ENCODE results near the gene MED7. TPM values are rescaled to one million over a fixed set of nuclear protein-coding genes. Genes with fewer than 3 reads are reported as not detected.
A peak's percentile ranks its signal among the peaks of the same experiment; 100 is the strongest.

The MED7 gene
- total RNA-seq, 1 donor from 2014 or later: 11.5 TPM

DNA sequence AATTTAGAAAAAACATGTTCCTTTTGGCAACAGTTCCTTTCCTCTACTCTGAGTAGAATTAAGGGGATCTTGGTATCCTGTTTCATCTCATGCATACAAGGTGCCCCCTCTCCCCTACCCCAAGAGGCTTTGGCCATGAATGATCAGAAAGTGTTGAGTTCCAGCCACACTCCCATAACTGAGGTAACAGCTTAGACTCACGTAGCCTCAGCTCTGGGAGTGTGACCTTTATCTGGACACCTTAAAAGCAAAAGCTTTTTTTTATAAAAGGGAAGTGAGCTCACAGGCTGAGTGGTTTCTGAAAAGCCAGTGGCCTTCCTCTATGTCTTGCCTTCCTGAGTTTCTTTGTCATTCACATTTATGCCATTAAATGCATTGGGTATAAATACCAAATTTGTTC, 32.9 kb downstream of the MED7 start:
- Histone ChIP-seq H3K36me3 (ENCODE audit: control insufficient read depth in 3 of 3, insufficient read depth in 3 of 3, low read length in 3 of 3) (no peaks in the 10 kb centered on the region), H3K27me3 (ENCODE audit: control insufficient read depth in 3 of 3, insufficient read depth in 3 of 3, low read length in 3 of 3) (no peaks in the 10 kb centered on the region), H3K27ac (ENCODE audit: low read depth, low read length) (no peak overlapping the region), H3K4me1 (ENCODE audit: control insufficient read depth in 3 of 3, insufficient read depth in 3 of 3, low read length in 3 of 3) (no peaks in the 10 kb centered on the region), H3K9ac (ENCODE audit: low read depth in 1 of 3, low read length in 3 of 3) (no peak overlapping the region), H3K4me3 (ENCODE audit: low read length in 3 of 3) (no peak overlapping the region), H3K9me3 (ENCODE audit: control insufficient read depth in 3 of 3, low read length in 3 of 3) (no peaks in the 10 kb centered on the region)

- Histone ChIP-seq H3K9ac (ENCODE audit: low read depth in 1 of 3, low read length in 3 of 3) (no peak within 1 kb of the TSS), H3K4me3 (ENCODE audit: low read length in 3 of 3) (peak within 1 kb of the TSS in 1 of 3 donors; percentile 40), H3K27me3 (ENCODE audit: control insufficient read depth in 3 of 3, insufficient read depth in 3 of 3, low read length in 3 of 3) (no peaks in the 10 kb centered on the region), H3K9me3 (ENCODE audit: control insufficient read depth in 3 of 3, low read length in 3 of 3) (no peaks in the 10 kb centered on the region), H3K27ac (ENCODE audit: low read depth, low read length) (peak within 1 kb of the TSS; percentile 20), H3K36me3 (ENCODE audit: control insufficient read depth in 3 of 3, insufficient read depth in 3 of 3, low read length in 3 of 3) (no peaks in the 10 kb centered on the region), H3K4me1 (ENCODE audit: control insufficient read depth in 3 of 3, insufficient read depth in 3 of 3, low read length in 3 of 3) (no peaks in the 10 kb centered on the region)
These were observed 33.7 kb downstream of the MED7 start, which contains the start of gene HAVCR2 for GRCh38 chr5:157108976-157109375. HAVCR2 (minus strand) TSS chr5:157109044; CDS start chr5:157108983, 61 bp downstream.

DNA sequence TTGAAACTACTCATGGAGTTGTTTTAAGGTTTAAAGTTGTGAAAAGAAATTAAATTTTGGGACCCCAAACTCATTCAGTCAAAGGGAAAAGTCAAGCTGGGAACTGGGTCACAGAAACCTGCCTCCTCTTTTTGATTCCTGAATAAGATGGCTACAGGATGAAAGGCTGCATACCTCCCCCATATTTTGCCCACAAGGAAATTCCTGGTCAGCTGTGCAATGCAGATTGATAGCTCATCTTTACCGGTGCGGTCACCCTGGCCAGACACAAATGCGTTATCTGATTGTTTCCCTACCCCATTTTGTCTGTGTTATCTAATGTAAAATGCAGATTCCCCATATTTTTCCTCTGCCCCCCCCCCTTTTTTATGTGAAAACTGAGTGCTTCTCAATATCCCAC, 35.2 kb downstream of the MED7 start:
- Histone ChIP-seq H3K4me1 (ENCODE audit: control insufficient read depth in 3 of 3, insufficient read depth in 3 of 3, low read length in 3 of 3) (no peaks in the 10 kb centered on the region), H3K27me3 (ENCODE audit: control insufficient read depth in 3 of 3, insufficient read depth in 3 of 3, low read length in 3 of 3) (no peaks in the 10 kb centered on the region), H3K9me3 (ENCODE audit: control insufficient read depth in 3 of 3, low read length in 3 of 3) (no peaks in the 10 kb centered on the region), H3K4me3 (ENCODE audit: low read length in 3 of 3) (no peak overlapping the region), H3K9ac (ENCODE audit: low read depth in 1 of 3, low read length in 3 of 3) (no peak overlapping the region), H3K27ac (ENCODE audit: low read depth, low read length) (no peak overlapping the region), H3K36me3 (ENCODE audit: control insufficient read depth in 3 of 3, insufficient read depth in 3 of 3, low read length in 3 of 3) (no peaks in the 10 kb centered on the region)

GRCh38 chr5:157106630-157107461, 35.8 kb downstream of the MED7 start:
- Histone ChIP-seq H3K9ac (ENCODE audit: low read depth in 1 of 3, low read length in 3 of 3) (no peak overlapping the region), H3K4me3 (ENCODE audit: low read length in 3 of 3) (no peak overlapping the region), H3K9me3 (ENCODE audit: control insufficient read depth in 3 of 3, low read length in 3 of 3) (no peaks in the 10 kb centered on the region), H3K27me3 (ENCODE audit: control insufficient read depth in 3 of 3, insufficient read depth in 3 of 3, low read length in 3 of 3) (no peaks in the 10 kb centered on the region), H3K36me3 (ENCODE audit: control insufficient read depth in 3 of 3, insufficient read depth in 3 of 3, low read length in 3 of 3) (no peaks in the 10 kb centered on the region), H3K4me1 (ENCODE audit: control insufficient read depth in 3 of 3, insufficient read depth in 3 of 3, low read length in 3 of 3) (no peaks in the 10 kb centered on the region), H3K27ac (ENCODE audit: low read depth, low read length) (peak overlapping the region; percentile 54)

GRCh38 chr5:157100140-157100679, 42.5 kb downstream of the MED7 start:
- no peaks in the 10 kb centered on the region for H3K9me3 ChIP-seq (ENCODE audit: control insufficient read depth in 3 of 3, low read length in 3 of 3)
- no peak overlapping the region for H3K9ac ChIP-seq (ENCODE audit: low read depth in 1 of 3, low read length in 3 of 3)
- no peak overlapping the region for H3K27ac ChIP-seq (ENCODE audit: low read depth, low read length)
- H3K36me3 ChIP-seq (ENCODE audit: control insufficient read depth in 3 of 3, insufficient read depth in 3 of 3, low read length in 3 of 3): no peaks in the 10 kb centered on the region
- no peaks in the 10 kb centered on the region for H3K27me3 ChIP-seq (ENCODE audit: control insufficient read depth in 3 of 3, insufficient read depth in 3 of 3, low read length in 3 of 3)
- H3K4me1 ChIP-seq (ENCODE audit: control insufficient read depth in 3 of 3, insufficient read depth in 3 of 3, low read length in 3 of 3): no peaks in the 10 kb centered on the region
- H3K4me3 ChIP-seq (ENCODE audit: low read length in 3 of 3): no peak overlapping the region

- H3K36me3 ChIP-seq (ENCODE audit: control insufficient read depth in 3 of 3, insufficient read depth in 3 of 3, low read length in 3 of 3): no peaks in the 10 kb centered on the region
- H3K4me3 ChIP-seq (ENCODE audit: low read length in 3 of 3): no peak overlapping the region
- no peak overlapping the region for H3K9ac ChIP-seq (ENCODE audit: low read depth in 1 of 3, low read length in 3 of 3)
- H3K9me3 ChIP-seq (ENCODE audit: control insufficient read depth in 3 of 3, low read length in 3 of 3): no peaks in the 10 kb centered on the region
- H3K27ac ChIP-seq (ENCODE audit: low read depth, low read length): no peak overlapping the region
- no peaks in the 10 kb centered on the region for H3K4me1 ChIP-seq (ENCODE audit: control insufficient read depth in 3 of 3, insufficient read depth in 3 of 3, low read length in 3 of 3)
- H3K27me3 ChIP-seq (ENCODE audit: control insufficient read depth in 3 of 3, insufficient read depth in 3 of 3, low read length in 3 of 3): no peaks in the 10 kb centered on the region
These were observed 54.2 kb downstream of the MED7 start for GRCh38 chr5:157088342-157088990.

Other genes with a start within 250 kb of the MED7 start
- 3.1 TPM for gene TIMD4, start 179.6 kb downstream of the MED7 start, total RNA-seq
- 0.52 TPM for gene HAVCR1, start 83.7 kb downstream of the MED7 start, total RNA-seq
- 6.3 TPM for gene HAVCR2, start 33.8 kb downstream of the MED7 start, total RNA-seq
- not detected for gene GARIN3, start 23.4 kb upstream of the MED7 start, total RNA-seq
- under 0.01 TPM for gene ITK, start 38.0 kb upstream of the MED7 start, total RNA-seq
- 7.8 TPM for gene CYFIP2, start 123.3 kb upstream of the MED7 start, total RNA-seq